Ovary (tissue), 9 donors: Measurements from ENCODE around the gene XIRP2. TPM values are rescaled to one million over a fixed set of nuclear protein-coding genes. Genes with fewer than 3 reads are reported as not detected.

Experiments used
- DNase-seq, 5 donors: peaks; one replicate each; pipeline ENCODE4 v3.0.0-alpha.2; 2019 to 2020
- H3K27ac ChIP-seq, 2 donors: fragments of 200-600 bp; one replicate each; pipeline versions ENCODE4 v1.5.1 to v1.8.0; 2019 to 2022
- H3K27me3 ChIP-seq: fragments of 200-600 bp; one replicate; pipeline ENCODE4 v1.8.0; 2022
- H3K36me3 ChIP-seq: fragments of 200-600 bp; sonication (generic); one replicate; pipeline ENCODE4 v1.5.1; 2019
- H3K4me1 ChIP-seq: one replicate; pipeline ENCODE4 v1.8.1; 2013; ENCODE audit warnings: mild to moderate bottlenecking, moderate library complexity; ENCODE audit not compliant: insufficient read depth
- H3K4me3 ChIP-seq: fragments of 200-600 bp; sonication (generic); one replicate; pipeline ENCODE4 v1.5.1; 2017
- H3K9me3 ChIP-seq, 2 donors: fragments of 200-600 bp in 1 of 2; sonication (generic) in 1 of 2; one replicate each; pipeline versions ENCODE4 v1.5.1 to v1.8.1; 2013 to 2019; ENCODE audit warnings: mild to moderate bottlenecking in 1 of 2, moderate library complexity in 1 of 2
- CTCF ChIP-seq, 3 donors: fragments of 450-650 bp in 2 of 3; fragments of 200-600 bp in 1 of 3; IDR thresholded peaks; one replicate each; pipeline versions ENCODE4 v1.5.1 to v1.8.0; 2016 to 2022; ENCODE audit warnings: antibody characterized with exemption in 3 of 3, mild to moderate bottlenecking in 1 of 3
- EP300 ChIP-seq: sonication (generic); formaldehyde crosslinking; IDR thresholded peaks from one replicate; pipeline ENCODE4 v1.6.1; 2017; ENCODE audit warnings: antibody characterized with exemption
- POLR2A ChIP-seq: fragments of 450-650 bp; IDR thresholded peaks from one replicate; pipeline ENCODE4 v1.6.1; 2017; ENCODE audit warnings: antibody characterized with exemption, mild to moderate bottlenecking, moderate library complexity
- WGBS, 3 donors: extraction: QIAGEN DNeasy Blood & Tissue Kit in 1 of 3; methylation state at CpG; one replicate each; pipeline versions ENCODE4 v1.1.5 to v1.1.7; 2013 to 2017; 5-methylcytosine and 5-hydroxymethylcytosine counted together
- intact Hi-C, 4 donors: fragments of 100-400 bp; cut with DNase I; formaldehyde crosslinking; loops; one replicate each; pipeline versions ENCODE4 v1.11.0 to v1.15.1; 2022 to 2023
- polyA plus RNA-seq, 2 donors: library from polyadenylated mRNA; stranded (reverse); fragments of 200-250 nt in 1 of 2; fragments of 350-450 nt in 1 of 2; fragmentation: Illumina TruSeq in 1 of 2; extraction: RNeasy Lipid Tissue Mini Kit (QIAGEN cat#74804) in 1 of 2; gene quantifications; one replicate each; pipeline ENCODE4 v1.2.3, GENCODE V29; 2013 to 2014
- total RNA-seq, 7 donors: library from RNA; depleted of rRNA in 2 of 7; stranded (reverse); fragments of >200 nt in 2 of 7; fragmentation: NEBNext Ultra II Directional in 3 of 7; extraction: Animal tissue kit (Norgen Biotek cat#: 25700) in 3 of 7; gene quantifications; one replicate each; pipeline versions ENCODE4 v1.1.0 to v1.2.4, GENCODE V29; 2016 to 2023
- donor health status: DM: no; HTN: no; CAD: no; lungs with moderate emphysema.
- donor health status: DM: no; HTN: no; CAD: no.
- donor health status: Bipolar disorder and iron deficiency.
- donor health status: DM: yes; HTN: yes; CAD: no.
- donor health status: DM: no; HTN: no; CAD: no.
- donor health status: DM: yes; HTN: yes; CAD: no.

Gene XIRP2
- total and polyA plus RNA-seq, 9 donors = 0.03 to 0.47 (median 0.12) TPM; not detected in 4

- no peak overlapping the region for H3K4me3 ChIP-seq
- DNase-seq = no peak
- intact Hi-C loops = loop anchor here in 1 of 4 donors (10.0 kb wide), 1 partner anchor 184 kb away; no protein-coding TSS in a partner anchor
- no peaks in the 10 kb centered on the region for H3K36me3 ChIP-seq
- no peaks in the 10 kb centered on the region for H3K27me3 ChIP-seq
- 10 to 27% (median 23%) methylated on average over 4 of the region's 4 CpGs for WGBS, 3 donors
- no peak for TF ChIP-seq POLR2A
- no peak overlapping the region for H3K27ac ChIP-seq
- no peaks in the 10 kb centered on the region for H3K9me3 ChIP-seq
- H3K4me1 ChIP-seq = no peaks in the 10 kb centered on the region
These were observed 252.5 kb downstream of the XIRP2 start for GRCh38 chr2:167140767-167141166.

DNA sequence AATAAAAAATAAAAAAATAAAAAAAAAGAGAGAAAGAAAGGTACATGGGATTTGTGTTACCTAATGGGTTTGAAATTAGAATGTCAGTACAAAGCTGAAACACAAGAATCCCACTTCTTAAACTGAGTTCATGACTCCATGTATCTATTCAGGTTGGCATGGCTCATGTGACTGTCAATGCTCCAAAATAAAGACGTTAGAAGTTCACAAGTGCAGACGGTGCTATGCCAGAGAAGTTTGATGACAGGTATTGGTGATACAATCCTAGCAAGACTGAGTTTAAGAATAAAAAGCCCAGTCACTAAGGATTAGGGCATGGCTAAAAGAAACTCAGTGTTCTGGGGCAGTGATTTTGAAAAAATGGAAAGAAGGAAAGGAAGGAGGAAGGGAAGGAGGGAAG is 254.3 kb downstream of the XIRP2 start:
- Histone ChIP-seq H3K36me3 (no peaks in the 10 kb centered on the region), H3K9me3 (no peaks in the 10 kb centered on the region), H3K4me3 (no peak overlapping the region), H3K4me1 (no peaks in the 10 kb centered on the region), H3K27me3 (no peaks in the 10 kb centered on the region), H3K27ac (no peak overlapping the region)
- no peak for DNase-seq
- intact Hi-C loops = loop anchor here in 1 of 4 donors (10.0 kb wide), 1 partner anchor 182 kb away; no protein-coding TSS in a partner anchor
- no peak for TF ChIP-seq CTCF (IDR thresholded peaks at IDR 0.05)
- TF ChIP-seq EP300 = no peak
- TF ChIP-seq POLR2A = no peak
- 53 to 86% (median 83%) methylated on average over 2 of the region's 2 CpGs for WGBS, 3 donors

GRCh38 chr2:167144179-167144898 is 256.1 kb downstream of the XIRP2 start:
- Histone ChIP-seq H3K4me1 (no peaks in the 10 kb centered on the region), H3K9me3 (no peaks in the 10 kb centered on the region), H3K27ac (no peak overlapping the region), H3K4me3 (no peak overlapping the region), H3K36me3 (no peaks in the 10 kb centered on the region), H3K27me3 (no peaks in the 10 kb centered on the region)
- 32 to 40% (median 36%) methylated on average over 5 of the region's 5 CpGs for WGBS, 3 donors
- DNase-seq = no peak
- intact Hi-C loops = loop anchor here in 1 of 4 donors (10.0 kb wide), 1 partner anchor 180 kb away; no protein-coding TSS in a partner anchor
- TF ChIP-seq EP300 (no peak), CTCF (IDR thresholded peaks at IDR 0.05) (no peak), POLR2A (no peak)

- TF ChIP-seq CTCF (IDR thresholded peaks at IDR 0.05) (no peak), EP300 (no peak), POLR2A (no peak)
- WGBS, 3 donors = 59 to 73% (median 60%) methylated on average over 6 of the region's 6 CpGs
- H3K27me3 ChIP-seq = no peaks in the 10 kb centered on the region
- no peak for DNase-seq
- intact Hi-C loops = loop anchor here in 1 of 4 donors (10.0 kb wide), 1 partner anchor 177 kb away; no protein-coding TSS in a partner anchor
- no peaks in the 10 kb centered on the region for H3K36me3 ChIP-seq
- H3K4me1 ChIP-seq = no peaks in the 10 kb centered on the region
- no peak overlapping the region for H3K4me3 ChIP-seq
- H3K27ac ChIP-seq = no peak overlapping the region
- no peaks in the 10 kb centered on the region for H3K9me3 ChIP-seq
These were observed 259.1 kb downstream of the XIRP2 start for GRCh38 chr2:167147271-167147941.

DNA sequence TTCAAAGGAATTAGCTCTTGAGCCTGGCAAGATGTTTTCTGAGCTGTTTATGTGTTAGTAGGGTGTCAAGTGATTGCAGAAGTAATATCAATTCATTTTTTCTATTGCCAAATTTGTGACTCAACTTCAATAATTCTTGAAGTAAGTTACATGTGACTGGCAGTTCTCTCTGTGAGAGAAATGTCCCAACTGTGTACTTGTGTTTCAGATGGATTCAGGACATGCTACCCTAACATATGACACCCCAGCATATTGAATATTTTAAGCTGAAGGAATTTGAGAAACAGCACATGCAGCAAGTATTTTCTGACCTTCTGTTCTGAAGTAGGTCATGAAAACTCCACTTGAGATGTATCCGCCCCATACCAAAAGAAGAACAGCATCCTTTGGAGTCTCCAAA is 263.6 kb downstream of the XIRP2 start:
- Histone ChIP-seq H3K27ac (no peak overlapping the region), H3K4me1 (no peaks in the 10 kb centered on the region), H3K36me3 (no peaks in the 10 kb centered on the region), H3K4me3 (no peak overlapping the region), H3K27me3 (no peaks in the 10 kb centered on the region), H3K9me3 (no peaks in the 10 kb centered on the region)
- TF ChIP-seq CTCF (IDR thresholded peaks at IDR 0.05) = no peak
- no peak for TF ChIP-seq EP300
- no peak for TF ChIP-seq POLR2A
- no peak for DNase-seq
- intact Hi-C loops = no loop called here
- WGBS, 3 donors = 78 to 89% (median 84%) methylated on average over 1 of the region's 1 CpG
